CD8-positive, alpha-beta memory T cell (primary cell): Measurements from ENCODE around the gene MCF2L. TPM values are rescaled to one million over a fixed set of nuclear protein-coding genes. Genes with fewer than 3 reads are reported as not detected.

ENCODE experiments used
- CTCF ChIA-PET: fragments of 350-600 bp; sonication (Branson Sonifier 250); formaldehyde crosslinking; loops from one replicate; lab custom pipeline; 2021; ENCODE audit warnings: antibody characterized with exemption; lab: Charles Lee
- POLR2A ChIA-PET: fragments of 350-600 bp; sonication (Branson Sonifier 250); formaldehyde crosslinking; loops from one replicate; lab custom pipeline; 2021; ENCODE audit warnings: antibody characterized with exemption; lab: Charles Lee
- DNase-seq, 5 donors: peaks; one replicate each; pipeline versions ENCODE4 v3.0.0 to v3.0.0-alpha.2; 2020 to 2022; ENCODE audit warnings: mixed read lengths in 1 of 5
- H3K27ac ChIP-seq: one replicate; pipeline ENCODE4 v1.7.0; 2013; ENCODE audit warnings: low read depth, mild to moderate bottlenecking, low read length, moderate library complexity
- H3K27me3 ChIP-seq: 2 replicates; pipeline ENCODE4 v1.7.0; 2013; ENCODE audit warnings: low read length, mild to moderate bottlenecking; ENCODE audit not compliant: insufficient read depth, poor library complexity, severe bottlenecking
- H3K36me3 ChIP-seq: 2 replicates; pipeline ENCODE4 v1.7.0; 2013; ENCODE audit warnings: mild to moderate bottlenecking, low read length, moderate library complexity; ENCODE audit not compliant: insufficient read depth
- H3K4me1 ChIP-seq: 2 replicates; pipeline ENCODE4 v1.7.0; 2013; ENCODE audit warnings: mild to moderate bottlenecking, low read length, moderate library complexity; ENCODE audit not compliant: insufficient read depth
- H3K4me3 ChIP-seq: 2 replicates; pipeline ENCODE4 v1.7.0; 2013; ENCODE audit warnings: mild to moderate bottlenecking, low read length
- H3K9me3 ChIP-seq: 2 replicates; pipeline ENCODE4 v1.7.0; 2013; ENCODE audit warnings: mild to moderate bottlenecking, low read length
- H3K27ac Mint-ChIP-seq, 8 donors: one replicate each; pipeline ENCODE4 v1.8.0; 2020 to 2021; ENCODE audit warnings: mixed read lengths in 8 of 8, mild to moderate bottlenecking in 6 of 8, inconsistent platforms in 3 of 8, moderate library complexity in 3 of 8
- H3K27me3 Mint-ChIP-seq, 2 donors: one replicate each; pipeline ENCODE4 v1.8.0; 2020 to 2021; ENCODE audit warnings: mixed read lengths in 2 of 2, mild to moderate bottlenecking in 1 of 2, moderate library complexity in 1 of 2
- H3K36me3 Mint-ChIP-seq, 3 donors: one replicate each; pipeline ENCODE4 v1.8.0; 2020 to 2021; ENCODE audit warnings: mixed read lengths in 3 of 3, inconsistent platforms in 1 of 3, mild to moderate bottlenecking in 1 of 3
- H3K4me1 Mint-ChIP-seq, 3 donors: one replicate each; pipeline ENCODE4 v1.8.0; 2020 to 2021; ENCODE audit warnings: mixed read lengths in 3 of 3, inconsistent platforms in 1 of 3, mild to moderate bottlenecking in 1 of 3
- H3K4me3 Mint-ChIP-seq, 7 donors: one replicate each; pipeline ENCODE4 v1.8.0; 2020 to 2021; ENCODE audit warnings: mixed read lengths in 7 of 7, mild to moderate bottlenecking in 6 of 7, moderate library complexity in 4 of 7, inconsistent platforms in 2 of 7
- H3K9me3 Mint-ChIP-seq, 5 donors: one replicate each; pipeline ENCODE4 v1.8.0; 2020 to 2022; ENCODE audit warnings: mixed read lengths in 5 of 5, mild to moderate bottlenecking in 3 of 5, moderate library complexity in 2 of 5, inconsistent platforms in 1 of 5
- polyA plus RNA-seq: library from polyadenylated mRNA; unstranded; fragments of 300-500 nt; fragmentation: Illumina TruSeq; gene quantifications from one replicate; pipeline ENCODE4 v1.2.3, GENCODE V29; 2021
- total RNA-seq, 2 experiments: library from RNA; stranded (reverse); gene quantifications; one replicate each; pipeline ENCODE4 v1.2.3, GENCODE V29; 2021

The MCF2L gene
- total and polyA plus RNA-seq, 3 experiments from 2014 or later: 2.5 to 9.6 (median 9.1) TPM

- Mint-ChIP-seq H3K27me3 (peaks cover 0 to 2% of the 10 kb centered on the region in 2 donors), H3K27ac (no peak overlapping the region), H3K36me3 (peaks cover 0 to 6% (median 0%) of the 10 kb centered on the region in 3 donors), H3K9me3 (no peaks in the 10 kb centered on the region), H3K4me3 (no peak overlapping the region), H3K4me1 (peaks cover 0 to 3% (median 0%) of the 10 kb centered on the region in 3 donors)
- POLR2A ChIA-PET: no interaction called here
- CTCF ChIA-PET: no interaction called here
- no peaks in the 10 kb centered on the region for H3K9me3 ChIP-seq
- no peak overlapping the region for H3K27ac ChIP-seq
- DNase-seq: no peak
- no peak overlapping the region for H3K4me3 ChIP-seq
- H3K4me1 ChIP-seq: no peaks in the 10 kb centered on the region
- H3K27me3 ChIP-seq: no peaks in the 10 kb centered on the region
- H3K36me3 ChIP-seq: no peaks in the 10 kb centered on the region
Measured at GRCh38 chr13:112982281-112983041, 13.4 kb downstream of the MCF2L start.

- Histone ChIP-seq H3K27me3 (no peaks in the 10 kb centered on the region), H3K4me3 (no peak overlapping the region), H3K36me3 (no peaks in the 10 kb centered on the region), H3K4me1 (no peaks in the 10 kb centered on the region), H3K9me3 (no peaks in the 10 kb centered on the region), H3K27ac (no peak overlapping the region)
- no peak overlapping the region for H3K27ac Mint-ChIP-seq
- no peaks in the 10 kb centered on the region for H3K9me3 Mint-ChIP-seq
- peaks cover 0 to 3% (median 0%) of the 10 kb centered on the region in 3 donors for H3K4me1 Mint-ChIP-seq
- ChIA-PET CTCF (no interaction called here), POLR2A (no interaction called here)
- H3K36me3 Mint-ChIP-seq: peaks cover 0 to 2% (median 0%) of the 10 kb centered on the region in 3 donors
- H3K4me3 Mint-ChIP-seq: no peak overlapping the region
- H3K27me3 Mint-ChIP-seq: peaks cover 0 to 2% of the 10 kb centered on the region in 2 donors
- no peak for DNase-seq
Measured at GRCh38 chr13:112983042-112983305, 14.0 kb downstream of the MCF2L start.

- H3K36me3 ChIP-seq: no peaks in the 10 kb centered on the region
- peaks cover 0 to 3% (median 0%) of the 10 kb centered on the region in 3 donors for H3K4me1 Mint-ChIP-seq
- H3K9me3 ChIP-seq: no peaks in the 10 kb centered on the region
- H3K27me3 Mint-ChIP-seq: peaks cover 0 to 2% of the 10 kb centered on the region in 2 donors
- no peaks in the 10 kb centered on the region for H3K36me3 Mint-ChIP-seq
- ChIA-PET POLR2A (no interaction called here), CTCF (no interaction called here)
- no peak overlapping the region for H3K27ac Mint-ChIP-seq
- no peak for DNase-seq
- H3K27me3 ChIP-seq: no peaks in the 10 kb centered on the region
- no peaks in the 10 kb centered on the region for H3K9me3 Mint-ChIP-seq
- H3K4me1 ChIP-seq: no peaks in the 10 kb centered on the region
- H3K27ac ChIP-seq: no peak overlapping the region
- no peak overlapping the region for H3K4me3 Mint-ChIP-seq
- no peak overlapping the region for H3K4me3 ChIP-seq
Measured at GRCh38 chr13:112983428-112984196, 14.6 kb downstream of the MCF2L start.

GRCh38 chr13:112984501-112984900 is 15.5 kb downstream of the MCF2L start:
- H3K4me3 Mint-ChIP-seq: no peak overlapping the region
- H3K27me3 Mint-ChIP-seq: peaks cover 0 to 2% of the 10 kb centered on the region in 2 donors
- H3K9me3 Mint-ChIP-seq: no peaks in the 10 kb centered on the region
- peaks cover 0 to 3% (median 0%) of the 10 kb centered on the region in 3 donors for H3K4me1 Mint-ChIP-seq
- DNase-seq: no peak
- Histone ChIP-seq H3K27ac (no peak overlapping the region), H3K27me3 (no peaks in the 10 kb centered on the region), H3K4me3 (no peak overlapping the region), H3K4me1 (no peaks in the 10 kb centered on the region), H3K36me3 (no peaks in the 10 kb centered on the region), H3K9me3 (no peaks in the 10 kb centered on the region)
- H3K27ac Mint-ChIP-seq: peak overlapping the region in 1 of 8 donors; percentile 36
- peaks cover 0 to under 1% (median 0%) of the 10 kb centered on the region in 3 donors for H3K36me3 Mint-ChIP-seq
- CTCF ChIA-PET: no interaction called here
- POLR2A ChIA-PET: no interaction called here

- H3K36me3 Mint-ChIP-seq: peaks cover 3 to 7% (median 5%) of the 10 kb centered on the region in 3 donors
- ChIA-PET CTCF (no interaction called here), POLR2A (no interaction called here)
- Histone ChIP-seq H3K27me3 (no peaks in the 10 kb centered on the region), H3K9me3 (no peaks in the 10 kb centered on the region), H3K27ac (no peak overlapping the region), H3K4me3 (no peak overlapping the region), H3K4me1 (no peaks in the 10 kb centered on the region), H3K36me3 (no peaks in the 10 kb centered on the region)
- H3K27ac Mint-ChIP-seq: no peak overlapping the region
- peaks cover 0 to 2% of the 10 kb centered on the region in 2 donors for H3K27me3 Mint-ChIP-seq
- H3K4me1 Mint-ChIP-seq: peaks cover 0 to 3% (median 0%) of the 10 kb centered on the region in 3 donors
- H3K9me3 Mint-ChIP-seq: peaks cover 0 to 2% (median 0%) of the 10 kb centered on the region in 5 donors
- no peak for DNase-seq
- no peak overlapping the region for H3K4me3 Mint-ChIP-seq
Measured at GRCh38 chr13:112984954-112985802, 16.2 kb downstream of the MCF2L start.

- POLR2A ChIA-PET: no interaction called here
- Histone ChIP-seq H3K36me3 (no peaks in the 10 kb centered on the region), H3K9me3 (no peaks in the 10 kb centered on the region), H3K4me3 (no peak overlapping the region), H3K27me3 (no peaks in the 10 kb centered on the region), H3K4me1 (no peaks in the 10 kb centered on the region), H3K27ac (no peak overlapping the region)
- peaks cover 0 to 2% of the 10 kb centered on the region in 2 donors for H3K27me3 Mint-ChIP-seq
- H3K4me3 Mint-ChIP-seq: no peak overlapping the region
- H3K4me1 Mint-ChIP-seq: peaks cover 0 to 3% (median 0%) of the 10 kb centered on the region in 3 donors
- CTCF ChIA-PET: no interaction called here
- no peak for DNase-seq
- H3K36me3 Mint-ChIP-seq: peaks cover 3 to 7% (median 5%) of the 10 kb centered on the region in 3 donors
- H3K9me3 Mint-ChIP-seq: peaks cover 0 to 2% (median 0%) of the 10 kb centered on the region in 5 donors
- no peak overlapping the region for H3K27ac Mint-ChIP-seq
Measured at GRCh38 chr13:112985803-112986408, 16.9 kb downstream of the MCF2L start.

GRCh38 chr13:112986470-112986869 is 17.5 kb downstream of the MCF2L start:
- H3K4me1 ChIP-seq: no peaks in the 10 kb centered on the region
- ChIA-PET CTCF (no interaction called here), POLR2A (no interaction called here)
- H3K4me3 ChIP-seq: no peak overlapping the region
- Mint-ChIP-seq H3K36me3 (peaks cover 3 to 7% (median 5%) of the 10 kb centered on the region in 3 donors), H3K27me3 (peaks cover 0 to 2% of the 10 kb centered on the region in 2 donors), H3K27ac (no peak overlapping the region), H3K9me3 (peaks cover 0 to 2% (median 0%) of the 10 kb centered on the region in 5 donors), H3K4me1 (no peaks in the 10 kb centered on the region), H3K4me3 (no peak overlapping the region)
- no peaks in the 10 kb centered on the region for H3K9me3 ChIP-seq
- no peaks in the 10 kb centered on the region for H3K36me3 ChIP-seq
- H3K27ac ChIP-seq: no peak overlapping the region
- no peak for DNase-seq
- H3K27me3 ChIP-seq: no peaks in the 10 kb centered on the region
